NCI-H2196 (cell line): ENCODE data around the gene NHLRC4.

ENCODE experiments used
- DNase-seq: peaks from one replicate; lab custom pipeline; 2025; ENCODE audit not compliant: unreplicated experiment; lab: John Stamatoyannopoulos, UW

NHLRC4 gene, protein sequence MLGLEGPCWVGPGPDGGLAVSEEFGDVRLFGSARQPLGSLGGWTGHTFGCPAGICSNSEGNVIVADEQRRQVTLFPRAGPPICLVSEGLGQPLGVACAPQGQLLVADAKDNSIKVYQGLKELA

DNA sequence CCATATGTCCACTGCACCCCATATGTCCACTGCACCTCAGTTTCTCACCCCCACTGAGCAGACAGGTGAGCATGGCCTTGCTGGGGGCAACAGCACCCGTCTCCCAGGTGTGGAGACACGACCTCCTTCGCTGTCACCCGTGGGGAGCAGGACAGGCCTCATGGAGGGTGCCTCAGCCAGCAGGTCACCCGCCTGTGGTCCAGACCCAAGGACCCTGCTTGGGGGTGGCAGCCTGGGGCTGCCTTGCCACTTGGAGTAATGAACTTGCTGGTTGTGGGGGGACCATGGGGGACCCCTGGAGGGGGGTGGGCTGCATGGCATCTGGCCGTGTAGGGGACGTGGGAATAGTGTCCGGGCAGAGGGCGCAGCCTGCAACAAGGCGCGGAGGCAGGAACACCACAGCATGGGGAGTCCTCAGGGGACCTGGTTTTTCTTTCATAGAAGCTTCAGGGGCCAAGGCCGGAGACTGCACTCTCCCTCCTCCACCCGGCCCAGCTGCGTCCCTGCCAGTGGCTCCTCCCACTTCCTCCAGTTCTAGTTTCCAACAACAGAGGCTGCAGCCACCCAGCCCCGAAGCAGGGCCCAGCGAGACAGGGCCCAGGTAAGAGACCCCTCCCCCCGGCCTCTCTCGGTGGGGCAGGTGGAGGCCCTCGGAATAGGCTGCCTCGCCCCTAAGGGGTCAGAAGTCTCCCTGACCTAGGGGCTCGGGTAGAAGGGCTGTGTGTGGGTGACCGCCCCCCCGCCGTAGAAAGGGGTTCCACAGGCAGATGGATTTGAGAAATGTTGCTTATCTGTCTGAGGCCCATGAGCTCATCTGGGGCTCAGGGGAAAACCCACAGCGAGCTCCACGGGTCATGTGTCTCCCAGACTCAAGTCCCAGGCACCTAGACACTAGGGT lies at the start of gene NHLRC4:
NHLRC4 (plus strand) TSS at position 531 of the 898 bp plus-strand sequence. CDS start 1,043 bp downstream, outside the sequence.
- peak; percentile 75 for DNase-seq

DNA sequence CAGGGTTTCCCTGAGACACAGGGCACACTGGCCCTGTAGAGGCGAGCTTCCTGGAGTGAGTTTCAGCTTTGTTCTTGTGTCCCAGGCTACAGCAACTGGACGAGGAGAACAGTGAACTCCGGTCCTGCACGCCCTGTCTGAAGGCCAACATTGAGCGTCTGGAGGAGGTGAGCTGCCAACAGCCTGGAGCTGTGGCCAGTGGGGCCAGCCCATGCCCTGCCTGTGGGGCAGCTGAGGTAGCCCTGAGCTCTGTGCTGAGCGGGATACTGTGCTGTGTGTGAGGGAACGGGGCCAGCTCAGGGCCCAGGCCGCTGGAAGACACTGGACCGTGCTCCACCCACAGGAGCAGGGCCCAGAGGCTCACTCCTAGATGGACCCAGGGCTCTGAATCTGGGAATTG lies 47.9 kb upstream of the NHLRC4 start:
- no peak for DNase-seq

DNA sequence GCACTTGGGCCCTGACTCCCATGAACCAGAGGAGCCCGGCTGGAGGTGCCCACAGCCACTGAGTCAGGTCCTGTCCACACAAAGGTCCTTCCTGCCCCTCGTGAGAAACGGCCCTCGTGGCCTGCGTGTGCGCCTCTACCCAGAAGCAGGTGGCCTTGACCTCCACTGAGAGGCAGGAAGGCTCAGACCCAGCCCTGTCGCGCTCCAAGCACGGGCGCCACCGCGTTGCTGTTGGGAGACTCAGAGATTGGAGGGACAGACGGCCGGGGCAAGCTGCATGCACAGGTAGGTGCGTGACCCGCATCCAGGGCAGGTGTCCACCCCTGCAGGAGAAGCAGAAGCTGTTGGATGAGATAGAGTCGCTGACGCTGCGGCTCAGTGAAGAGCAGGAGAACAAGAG lies 47.4 kb upstream of the NHLRC4 start:
- no peak for DNase-seq

DNA sequence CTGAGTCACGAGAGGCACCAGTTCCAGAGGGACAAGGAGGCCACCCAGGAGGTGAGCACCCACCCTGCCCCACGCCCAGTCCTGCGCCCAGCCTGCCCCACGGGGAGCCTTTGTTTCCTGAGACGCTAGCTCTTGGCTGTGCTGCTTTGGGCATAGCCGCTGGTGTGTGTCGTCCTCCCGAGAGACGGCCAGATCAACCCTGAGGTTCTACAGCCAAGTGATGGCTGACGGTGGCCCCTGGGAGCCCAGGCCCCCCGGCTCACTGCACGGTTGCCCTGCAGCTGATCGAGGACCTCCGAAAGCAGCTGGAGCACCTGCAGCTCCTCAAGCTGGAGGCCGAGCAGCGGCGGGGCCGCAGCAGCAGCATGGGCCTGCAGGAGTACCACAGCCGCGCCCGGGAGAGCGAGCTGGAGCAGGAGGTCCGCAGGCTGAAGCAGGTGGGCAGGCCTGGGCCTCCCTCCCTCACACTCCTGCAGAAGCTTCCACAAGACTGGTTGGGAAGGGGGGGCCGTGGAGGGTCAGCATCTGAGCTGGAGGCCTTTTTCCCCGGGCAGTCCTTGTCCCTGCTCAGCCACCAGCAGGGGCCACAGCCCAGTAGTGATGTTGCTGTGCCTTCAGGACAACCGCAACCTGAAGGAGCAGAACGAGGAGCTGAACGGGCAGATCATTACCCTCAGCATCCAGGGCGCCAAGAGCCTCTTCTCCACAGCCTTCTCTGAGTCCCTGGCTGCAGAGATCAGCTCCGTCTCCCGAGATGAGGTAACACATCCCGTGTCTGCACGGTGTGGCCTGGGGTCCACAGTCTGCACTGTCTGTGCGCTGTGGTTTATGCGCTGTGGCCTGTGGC lies 46.7 kb upstream of the NHLRC4 start:
- no peak for DNase-seq

DNA sequence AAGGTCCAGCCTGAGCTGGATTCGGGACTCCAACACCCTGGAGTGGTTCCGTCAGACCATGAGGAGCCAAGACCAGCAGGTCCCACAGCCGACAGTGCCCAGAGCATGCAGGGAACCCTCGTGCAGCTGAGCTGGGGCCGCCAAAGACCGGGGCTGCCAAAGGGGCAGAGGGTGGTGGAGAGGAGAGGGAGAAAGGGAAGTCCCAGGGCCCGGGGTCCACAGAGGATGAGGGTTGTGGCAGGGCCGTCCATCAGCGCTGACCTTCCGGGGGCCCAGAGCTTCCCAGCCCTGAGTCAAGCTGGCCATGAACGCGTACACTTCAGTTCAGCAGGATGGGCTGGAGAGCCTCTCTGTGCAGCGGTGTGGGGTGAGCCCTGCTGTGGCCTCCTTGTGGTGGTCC lies 46.0 kb upstream of the NHLRC4 start:
- no peak for DNase-seq

DNA sequence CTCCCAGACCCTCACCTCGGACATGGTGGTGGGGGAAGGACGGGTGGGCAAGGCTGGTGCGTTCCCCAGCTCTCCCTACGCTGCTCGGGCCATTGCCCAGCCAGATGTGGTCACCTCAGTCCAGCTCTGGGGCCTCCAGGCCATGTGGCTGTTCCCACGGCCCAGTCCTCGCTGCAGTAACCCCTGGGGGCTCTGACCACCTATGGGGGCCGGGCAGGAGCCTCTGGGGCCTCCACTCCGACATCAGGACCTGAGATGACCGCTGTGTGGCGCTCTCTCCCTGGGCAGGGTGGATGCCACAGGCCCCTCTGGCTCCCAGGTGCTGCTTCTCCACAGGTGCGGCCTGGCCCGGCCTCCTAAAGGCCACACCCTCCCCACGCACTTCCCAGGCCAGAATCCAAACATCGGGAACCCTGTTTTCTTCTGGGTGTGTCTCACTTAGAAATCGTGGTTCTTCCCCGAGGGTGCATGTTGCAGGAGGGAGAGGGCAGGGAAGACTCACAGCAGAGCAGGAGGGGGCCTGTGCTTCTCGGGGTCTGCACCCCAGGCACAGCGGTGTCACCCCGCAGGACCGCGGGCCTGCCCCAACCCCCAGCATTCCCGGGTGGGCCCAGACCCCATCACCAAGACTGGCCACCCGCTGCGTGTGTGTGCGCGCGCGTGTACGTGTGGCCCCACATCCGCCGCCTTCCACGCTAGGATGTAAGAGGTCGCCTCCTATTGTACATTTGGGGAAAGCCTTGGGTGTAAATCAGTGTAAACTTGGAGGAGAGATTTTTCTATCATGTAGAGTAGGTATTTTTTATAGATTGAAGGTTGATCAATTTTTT lies 45.2 kb upstream of the NHLRC4 start:
- no peak for DNase-seq

DNA sequence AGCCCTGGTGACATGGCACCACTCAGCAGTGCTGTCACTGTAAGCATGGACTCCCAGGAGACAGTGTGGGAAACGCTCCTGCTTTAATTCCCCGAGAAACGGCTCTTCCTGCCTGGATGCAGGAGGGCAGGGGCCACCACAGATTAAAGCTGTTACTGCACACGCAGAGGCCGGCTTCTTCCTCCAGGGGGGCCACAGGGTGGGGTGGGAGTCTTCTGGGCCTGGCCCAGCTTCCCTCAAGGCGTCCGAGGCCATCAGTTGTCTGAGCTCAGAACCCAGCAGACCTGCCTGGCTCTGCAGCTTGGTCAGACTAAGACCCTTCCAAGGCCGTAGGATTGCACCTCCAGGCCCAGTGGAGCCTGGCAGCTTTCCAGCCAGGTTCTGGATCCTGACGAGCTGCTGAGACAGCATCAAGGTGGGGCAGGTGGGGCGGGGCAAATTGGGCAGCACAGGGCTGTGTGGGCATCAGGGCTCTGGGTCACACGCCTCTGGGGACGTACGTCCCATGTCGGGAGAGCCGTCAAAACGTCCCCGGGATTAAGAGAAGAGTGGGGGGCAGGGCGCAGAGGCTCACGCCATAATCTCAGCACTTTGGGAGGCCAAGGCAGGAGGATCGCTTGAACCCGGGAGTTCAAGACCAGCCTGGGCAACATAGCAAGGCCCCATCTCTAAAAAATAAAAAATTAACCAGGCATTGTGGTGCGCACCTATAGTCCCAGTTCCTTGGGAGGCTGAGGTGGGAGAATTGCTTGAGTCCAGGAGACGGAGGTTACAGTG lies 44.3 kb upstream of the NHLRC4 start:
- no peak for DNase-seq

DNA sequence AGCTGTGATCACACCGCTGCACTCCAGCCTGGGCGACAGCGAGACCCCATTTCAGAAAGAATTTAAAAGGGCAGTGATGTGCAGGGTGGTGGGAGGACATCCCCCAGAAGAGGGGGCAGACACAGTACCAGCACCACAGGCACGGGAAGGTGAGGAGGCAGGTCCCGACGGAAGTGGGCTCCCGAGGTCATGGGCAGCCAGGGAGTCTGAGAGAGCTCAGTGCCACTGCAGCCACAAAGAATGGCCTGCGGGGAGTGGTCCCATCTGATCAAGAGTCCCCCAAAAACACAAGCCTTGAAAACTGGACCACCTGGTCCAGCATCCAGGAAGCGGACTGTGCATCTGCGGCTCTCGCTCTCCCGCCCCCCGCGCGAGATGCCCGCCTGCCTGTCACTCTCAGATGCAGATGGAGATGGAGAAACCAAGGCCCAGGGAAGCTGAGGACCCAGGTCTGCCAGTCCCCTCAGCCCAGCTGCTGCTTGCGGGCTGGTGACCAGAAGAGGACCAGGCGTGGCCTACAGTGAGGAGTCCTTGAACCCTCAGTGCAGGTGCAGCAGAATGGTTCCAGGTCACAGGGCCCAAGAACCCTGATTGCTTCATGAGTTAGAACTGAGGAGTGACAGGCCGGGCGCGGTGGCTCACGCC lies 43.6 kb upstream of the NHLRC4 start:
- DNase-seq, result no peak

DNA sequence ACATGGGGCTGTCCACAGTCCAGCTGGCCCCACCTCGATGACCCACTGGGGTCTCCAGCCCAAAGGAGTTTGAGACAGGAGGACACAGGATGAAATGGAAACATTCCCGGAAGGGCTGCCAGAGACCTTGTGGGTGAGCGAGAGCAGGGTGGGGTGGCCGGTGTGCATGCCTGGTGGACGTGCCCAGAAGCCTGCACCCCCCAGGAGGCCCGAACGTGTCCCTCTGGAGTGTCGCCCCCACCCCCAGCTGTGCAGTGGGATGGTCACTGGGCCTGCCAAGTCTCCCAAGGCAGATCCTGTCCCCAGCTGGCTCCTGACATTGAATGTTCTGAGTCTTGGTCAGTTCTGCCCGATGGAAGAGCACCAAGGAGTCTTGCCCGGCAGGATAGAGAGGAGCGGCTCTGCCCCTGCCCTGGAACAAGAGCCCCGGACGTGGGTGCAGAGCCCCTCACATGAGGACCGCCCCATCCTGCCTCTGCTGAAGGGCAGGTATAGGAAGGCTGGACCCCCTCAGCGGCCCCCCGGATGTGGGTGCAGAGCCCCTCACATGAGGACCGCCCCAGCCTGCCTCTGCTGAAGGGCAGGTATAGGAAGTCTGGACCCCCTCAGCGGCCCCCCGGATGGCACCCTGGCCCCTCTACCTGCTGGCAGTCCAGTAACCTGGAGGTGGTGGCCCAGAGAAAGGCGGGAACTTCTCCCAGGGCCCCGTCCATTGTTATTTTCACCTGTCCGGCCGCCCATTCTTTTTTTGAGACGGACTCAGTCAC lies 42.3 kb upstream of the NHLRC4 start:
- DNase-seq, result no peak

DNA sequence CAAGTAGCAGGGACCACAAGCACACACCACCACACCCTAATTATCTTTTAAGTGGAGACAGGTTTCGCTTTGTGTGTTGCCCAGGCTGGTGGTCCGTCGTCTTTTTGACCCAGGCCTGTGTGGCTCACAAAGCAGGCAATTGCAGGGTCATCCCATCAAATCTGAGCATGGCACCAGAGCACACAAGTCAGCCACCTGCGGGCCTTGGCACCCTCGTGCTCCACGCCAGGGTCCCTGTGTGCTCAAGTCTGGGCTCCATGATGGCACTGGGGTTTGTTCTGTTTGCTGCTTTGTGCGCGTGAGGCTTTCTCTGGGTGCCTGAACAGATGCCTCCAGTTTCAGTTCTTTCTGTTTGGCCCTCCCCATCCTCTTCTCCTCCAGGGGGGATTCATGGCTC lies 41.7 kb upstream of the NHLRC4 start:
- no peak for DNase-seq

DNA sequence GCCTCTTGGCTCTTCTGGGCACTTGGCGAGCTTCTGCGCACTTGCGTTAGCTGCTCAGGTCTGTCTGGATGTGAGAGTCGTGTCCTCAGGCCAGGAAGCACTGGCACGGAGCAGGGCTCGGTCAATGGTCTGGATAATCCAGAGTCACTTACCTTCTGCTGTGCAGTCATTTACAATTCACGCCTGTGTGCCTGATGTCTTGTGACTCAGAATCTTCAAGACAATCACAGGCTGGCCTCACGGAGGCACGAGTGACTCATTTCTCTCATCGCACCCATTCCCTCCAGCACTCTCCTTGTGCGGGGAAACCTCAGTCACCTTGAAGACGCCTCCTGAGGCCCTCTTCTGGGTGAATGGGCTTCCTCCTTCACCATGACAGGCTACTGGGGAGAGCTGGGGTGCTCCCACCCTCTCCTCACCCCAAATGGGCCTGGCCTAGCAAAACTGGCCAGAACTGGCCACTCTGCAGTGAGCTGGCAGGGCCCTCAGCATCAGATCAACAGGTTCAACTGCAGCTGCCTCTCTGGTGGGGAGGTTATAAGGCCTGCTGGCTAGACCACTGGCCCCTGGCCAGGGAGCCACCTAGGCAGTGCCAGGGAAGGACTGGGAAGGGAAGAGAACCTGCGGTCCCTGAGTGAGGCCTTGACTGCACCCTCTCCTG lies 41.2 kb upstream of the NHLRC4 start:
- peak; percentile 43 for DNase-seq

DNA sequence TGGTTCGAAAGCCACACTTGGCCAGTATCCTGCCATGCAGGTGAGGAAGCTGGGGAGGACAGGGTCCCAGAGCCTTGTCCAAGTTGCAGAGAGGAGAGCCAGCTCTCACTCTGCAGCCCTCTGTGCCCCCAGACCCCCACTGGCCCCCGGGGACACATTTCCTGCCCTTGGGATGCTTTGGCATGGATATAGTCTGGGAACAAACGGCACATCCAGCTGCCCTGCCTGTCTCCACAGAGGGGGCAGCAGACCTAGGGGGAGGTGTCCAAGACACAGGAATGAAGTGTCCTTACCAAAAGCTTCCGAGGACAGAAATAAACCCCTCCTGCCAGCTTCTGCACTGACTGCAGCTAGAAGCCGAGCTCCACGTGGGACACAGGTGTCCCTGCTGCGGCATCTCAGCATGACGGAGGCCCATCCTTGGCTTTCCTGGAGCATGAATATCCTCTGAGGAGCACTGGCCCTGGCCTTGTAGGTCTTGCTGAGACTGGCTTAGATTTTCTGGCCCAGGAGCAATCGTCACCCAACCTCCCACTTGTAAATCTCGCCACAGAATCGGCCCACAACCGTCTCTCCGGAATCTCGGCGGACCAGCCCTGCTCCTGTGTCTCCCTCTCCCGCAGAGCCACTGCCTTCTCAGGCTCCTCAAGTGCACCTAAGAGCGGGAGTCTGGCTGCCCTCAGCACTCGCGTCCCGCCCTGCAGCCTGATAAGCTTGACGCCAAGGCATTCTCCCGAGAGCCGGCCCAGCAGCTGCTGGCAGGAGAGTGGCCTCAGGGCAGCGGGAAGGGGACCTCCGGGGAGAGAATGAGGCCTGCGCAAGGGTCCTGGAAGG lies 40.4 kb upstream of the NHLRC4 start:
- no peak for DNase-seq

DNA sequence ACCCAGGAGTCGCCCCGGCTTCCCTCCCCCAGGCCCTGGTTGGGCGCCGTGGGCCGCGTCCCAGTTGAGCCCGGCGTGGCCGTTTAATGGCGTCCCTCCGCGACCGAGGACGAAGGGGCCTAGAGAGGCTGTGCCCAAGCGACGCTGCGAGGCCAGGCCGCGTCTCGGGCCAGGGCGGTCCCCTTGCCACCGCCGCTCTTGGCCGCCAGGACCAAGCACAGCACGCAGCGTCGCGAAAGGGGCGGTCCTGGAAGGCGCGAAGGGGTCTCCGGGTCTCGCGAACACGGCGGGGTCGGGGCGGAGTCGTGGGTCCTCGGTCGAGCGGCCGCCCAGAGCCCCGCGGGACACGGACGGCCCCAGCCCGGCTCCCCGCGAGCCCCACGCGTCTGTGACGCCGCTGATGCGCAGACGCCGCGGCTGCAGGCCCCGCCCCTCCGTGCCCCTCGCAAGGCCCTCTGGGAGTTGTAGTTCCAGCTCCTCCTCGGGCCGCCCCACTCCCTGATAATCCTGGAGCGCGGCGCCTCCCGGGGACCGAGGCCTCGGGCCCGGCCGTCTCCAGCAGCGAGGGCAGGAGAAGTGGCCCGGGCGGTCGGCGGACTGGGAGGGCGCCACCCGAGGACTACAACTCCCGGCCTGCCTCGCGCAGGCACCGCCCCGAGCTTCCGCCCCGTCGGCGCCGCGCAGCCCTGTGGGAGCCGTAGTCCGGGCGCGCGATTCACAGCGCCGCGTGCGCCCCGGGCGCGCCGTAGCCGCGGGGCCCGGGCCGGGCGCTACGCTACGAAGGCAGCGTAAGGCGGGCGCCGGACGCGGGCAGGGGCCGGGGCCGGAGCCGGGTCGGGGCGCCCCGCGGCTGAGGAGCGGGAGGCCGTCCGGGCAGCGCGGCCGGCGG lies 39.5 kb upstream of the NHLRC4 start, which contains the start of gene CAPN15:
CAPN15 (plus strand) TSS at position 698 of the 889 bp plus-strand sequence. CDS start 19,127 bp downstream, outside the sequence.
- peak; percentile 96 for DNase-seq

DNA sequence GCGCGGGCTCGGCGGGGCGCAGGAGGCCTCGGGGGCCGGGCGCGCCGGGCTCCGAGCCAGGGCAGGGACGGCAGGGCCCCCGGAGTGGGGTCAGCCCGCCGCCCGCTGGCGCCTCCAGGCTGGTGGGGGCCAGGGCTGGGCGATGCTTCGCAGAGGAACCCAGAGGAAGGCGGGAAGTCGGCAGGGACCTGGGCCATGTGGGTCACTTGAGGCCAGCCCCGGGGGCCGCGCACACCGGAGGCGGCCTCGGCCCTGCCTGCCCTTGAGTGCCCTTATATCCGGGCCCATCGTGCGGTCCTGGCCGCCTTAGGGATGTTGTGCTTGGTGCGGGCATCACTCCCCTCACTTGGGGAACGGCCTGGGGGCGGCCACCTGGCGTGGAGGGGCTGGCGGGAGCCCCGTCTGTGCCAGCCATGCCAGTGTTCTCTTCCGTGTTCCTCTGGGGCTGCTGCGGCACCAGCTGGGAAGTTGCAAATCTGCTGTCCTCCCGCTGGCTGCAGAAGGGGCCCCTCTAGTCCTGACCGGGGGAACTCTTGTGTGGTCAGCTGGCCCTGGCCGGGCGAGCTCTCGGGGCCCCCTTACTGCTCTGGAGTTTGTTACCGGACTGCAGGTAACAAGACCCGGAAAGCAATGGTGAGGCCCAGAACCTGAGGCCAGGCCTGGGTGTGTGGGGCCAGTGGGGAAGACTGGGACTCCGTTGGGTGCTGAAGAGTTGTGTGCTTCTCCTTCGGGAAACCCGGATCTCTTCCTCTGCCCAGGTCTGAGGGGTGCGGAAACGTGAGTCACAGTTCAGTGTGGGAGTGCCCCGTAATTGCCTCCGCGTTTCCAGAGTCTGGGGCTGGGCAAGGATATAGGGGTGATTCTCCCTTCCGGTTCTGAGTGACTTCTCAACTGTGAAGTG lies 38.4 kb upstream of the NHLRC4 start:
- DNase-seq, result no peak

DNA sequence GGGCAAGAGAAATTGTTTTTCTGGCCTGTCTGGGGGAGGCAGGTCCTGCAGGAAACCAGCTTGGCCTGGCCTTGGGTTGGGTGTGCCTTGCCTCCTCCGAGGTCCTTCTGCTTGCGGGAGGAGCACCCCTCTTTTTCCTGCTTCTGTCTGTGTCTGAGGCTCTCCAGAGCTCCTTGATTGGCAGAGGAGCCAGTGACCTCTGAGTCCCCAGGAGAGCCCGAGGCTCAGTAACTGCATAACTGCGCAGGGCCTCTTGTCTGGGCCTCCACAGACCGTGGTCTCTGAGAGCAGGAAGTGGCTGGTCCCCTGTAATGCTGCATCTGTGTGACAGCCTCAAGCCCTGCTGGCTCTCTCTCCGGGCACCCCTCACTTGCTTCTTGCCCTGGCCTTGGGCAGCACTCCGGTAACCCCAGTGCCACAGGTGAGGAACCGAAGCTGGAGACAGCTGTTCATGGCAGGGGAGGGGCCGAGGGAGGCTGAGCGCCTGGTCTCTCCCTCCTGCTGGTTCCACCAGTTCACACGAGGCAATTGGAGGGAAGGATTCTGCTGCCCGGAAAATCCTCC lies 37.7 kb upstream of the NHLRC4 start:
- no peak for DNase-seq
